Upper lobe of right lung (tissue), 1 donor: ENCODE data around the gene CDC42EP3. TPM values are rescaled to one million over a fixed set of nuclear protein-coding genes. Genes with fewer than 3 reads are reported as not detected.
A peak's percentile ranks its signal among the peaks of the same experiment; 100 is the strongest.

ENCODE experiments used
- ATAC-seq: fragments of 200-7000 bp; cut with Tn5 transposase; one replicate; pipeline ENCODE4 v1.9.1; 2020; ENCODE audit warnings: mild to moderate bottlenecking, moderate library complexity
- DNase-seq: peaks from one replicate; pipeline ENCODE4 v3.0.0-alpha.2; 2020
- H3K27ac ChIP-seq: fragments of 200-600 bp; one replicate; pipeline ENCODE4 v1.8.0; 2022
- H3K27me3 ChIP-seq: fragments of 200-600 bp; one replicate; pipeline ENCODE4 v1.8.0; 2022; ENCODE audit warnings: mild to moderate bottlenecking
- H3K36me3 ChIP-seq: fragments of 200-600 bp; one replicate; pipeline ENCODE4 v1.8.0; 2022
- H3K4me1 ChIP-seq: fragments of 200-600 bp; one replicate; pipeline ENCODE4 v1.8.0; 2022
- H3K4me3 ChIP-seq: fragments of 200-600 bp; one replicate; pipeline ENCODE4 v1.8.0; 2022; ENCODE audit warnings: mild to moderate bottlenecking
- H3K9me3 ChIP-seq: fragments of 200-600 bp; one replicate; pipeline ENCODE4 v1.8.0; 2022
- intact Hi-C: fragments of 100-400 bp; cut with DNase I; formaldehyde crosslinking; loops from one replicate; pipeline ENCODE4 v1.11.0; 2022
- total RNA-seq: library from RNA; stranded (reverse); fragmentation: NEBNext Ultra II Directional; extraction: Animal tissue kit (Norgen Biotek cat#: 25700); gene quantifications from one replicate; pipeline ENCODE4 v1.2.1, GENCODE V29; 2021
- TF ChIP-seq, protein P1 (sequence below): fragments of 200-600 bp; IDR thresholded peaks from one replicate; pipeline ENCODE4 v1.8.0; 2022; ENCODE audit warnings: antibody characterized with exemption
- donor health status: DM: no; HTN: yes; CAD: no; lungs with severe emphysema.

CDC42EP3 gene
- total RNA-seq, 1 donor from 2014 or later: 71.1 TPM

DNA sequence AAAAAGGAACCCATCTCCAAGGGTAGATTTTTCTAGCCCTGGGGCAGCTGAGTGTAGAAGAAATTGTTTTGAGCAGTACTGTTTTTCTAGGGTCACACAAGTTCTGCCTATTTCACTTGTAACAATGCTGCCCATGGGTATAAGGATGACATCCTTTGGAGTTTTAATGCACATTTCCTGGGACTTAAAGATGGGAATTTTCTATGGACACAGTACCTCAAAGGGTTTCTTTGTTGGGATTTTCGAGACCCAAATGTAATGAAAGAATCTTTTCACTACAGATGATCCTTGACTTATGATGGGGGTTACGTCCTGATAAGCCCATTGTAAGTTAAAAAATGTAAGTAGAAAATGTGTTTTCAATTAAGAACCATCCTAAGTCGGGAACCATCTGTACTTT lies 31.8 kb downstream of the CDC42EP3 start:
- H3K36me3 ChIP-seq: peaks cover 11% of the 10 kb centered on the region
- ATAC-seq: no peak
- no peak for DNase-seq
- H3K4me3 ChIP-seq: no peak overlapping the region
- no peaks in the 10 kb centered on the region for H3K9me3 ChIP-seq
- TF ChIP-seq, protein P1, sequence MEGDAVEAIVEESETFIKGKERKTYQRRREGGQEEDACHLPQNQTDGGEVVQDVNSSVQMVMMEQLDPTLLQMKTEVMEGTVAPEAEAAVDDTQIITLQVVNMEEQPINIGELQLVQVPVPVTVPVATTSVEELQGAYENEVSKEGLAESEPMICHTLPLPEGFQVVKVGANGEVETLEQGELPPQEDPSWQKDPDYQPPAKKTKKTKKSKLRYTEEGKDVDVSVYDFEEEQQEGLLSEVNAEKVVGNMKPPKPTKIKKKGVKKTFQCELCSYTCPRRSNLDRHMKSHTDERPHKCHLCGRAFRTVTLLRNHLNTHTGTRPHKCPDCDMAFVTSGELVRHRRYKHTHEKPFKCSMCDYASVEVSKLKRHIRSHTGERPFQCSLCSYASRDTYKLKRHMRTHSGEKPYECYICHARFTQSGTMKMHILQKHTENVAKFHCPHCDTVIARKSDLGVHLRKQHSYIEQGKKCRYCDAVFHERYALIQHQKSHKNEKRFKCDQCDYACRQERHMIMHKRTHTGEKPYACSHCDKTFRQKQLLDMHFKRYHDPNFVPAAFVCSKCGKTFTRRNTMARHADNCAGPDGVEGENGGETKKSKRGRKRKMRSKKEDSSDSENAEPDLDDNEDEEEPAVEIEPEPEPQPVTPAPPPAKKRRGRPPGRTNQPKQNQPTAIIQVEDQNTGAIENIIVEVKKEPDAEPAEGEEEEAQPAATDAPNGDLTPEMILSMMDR: no peak
- peaks cover 23% of the 10 kb centered on the region for H3K4me1 ChIP-seq
- H3K27ac ChIP-seq: no peak overlapping the region
- intact Hi-C loops: no loop called here
- H3K27me3 ChIP-seq: no peaks in the 10 kb centered on the region

DNA sequence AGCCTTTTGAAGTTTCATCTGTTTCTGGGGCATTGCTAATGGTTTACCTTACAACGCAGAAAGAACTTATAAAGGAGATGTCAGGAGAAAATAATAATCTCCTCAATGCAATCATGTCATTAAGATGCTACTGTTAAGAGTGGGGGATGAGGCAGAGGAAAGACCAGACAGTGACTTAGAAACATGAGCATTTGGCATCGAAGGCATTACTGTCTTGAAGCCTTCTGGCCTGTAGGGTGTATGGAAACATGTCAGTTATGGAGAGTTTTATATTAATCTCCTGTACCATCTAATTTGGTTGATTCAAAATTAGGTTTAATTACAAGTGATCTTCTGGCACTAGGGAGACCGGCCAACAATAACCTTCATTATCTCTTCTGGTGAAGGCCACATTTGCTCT lies 32.5 kb downstream of the CDC42EP3 start:
- intact Hi-C loops: no loop called here
- no peak overlapping the region for H3K4me3 ChIP-seq
- no peak overlapping the region for H3K27ac ChIP-seq
- TF ChIP-seq, protein P1: no peak
- ATAC-seq (no peak), DNase-seq (no peak)
- no peaks in the 10 kb centered on the region for H3K9me3 ChIP-seq
- H3K4me1 ChIP-seq: peaks cover 17% of the 10 kb centered on the region
- H3K27me3 ChIP-seq: no peaks in the 10 kb centered on the region
- peaks cover 4% of the 10 kb centered on the region for H3K36me3 ChIP-seq

DNA sequence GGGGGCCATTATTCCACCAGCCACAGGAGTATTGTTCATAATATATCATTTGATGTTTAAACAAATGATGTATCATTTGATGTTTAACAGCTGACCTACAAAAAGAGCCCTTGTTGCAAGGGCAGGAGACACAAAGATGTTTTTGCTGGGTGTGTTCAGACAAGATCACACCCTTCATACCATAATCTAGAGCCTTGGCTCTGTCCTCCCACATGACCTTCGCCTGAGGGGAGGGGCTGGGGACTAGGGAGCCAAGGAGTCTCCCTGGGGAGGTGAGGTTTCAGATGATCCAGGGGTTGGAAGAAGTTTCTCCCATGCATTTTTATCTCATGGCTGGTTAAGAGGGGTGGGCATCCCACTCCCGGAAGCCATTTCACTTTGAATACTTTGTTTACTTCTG lies 33.5 kb downstream of the CDC42EP3 start:
- peaks cover under 1% of the 10 kb centered on the region for H3K36me3 ChIP-seq
- DNase-seq (no peak), ATAC-seq (no peak)
- TF ChIP-seq, protein P1: no peak
- peaks cover 9% of the 10 kb centered on the region for H3K4me1 ChIP-seq
- no peaks in the 10 kb centered on the region for H3K9me3 ChIP-seq
- H3K27ac ChIP-seq: no peak overlapping the region
- intact Hi-C loops: no loop called here
- no peaks in the 10 kb centered on the region for H3K27me3 ChIP-seq
- no peak overlapping the region for H3K4me3 ChIP-seq

DNA sequence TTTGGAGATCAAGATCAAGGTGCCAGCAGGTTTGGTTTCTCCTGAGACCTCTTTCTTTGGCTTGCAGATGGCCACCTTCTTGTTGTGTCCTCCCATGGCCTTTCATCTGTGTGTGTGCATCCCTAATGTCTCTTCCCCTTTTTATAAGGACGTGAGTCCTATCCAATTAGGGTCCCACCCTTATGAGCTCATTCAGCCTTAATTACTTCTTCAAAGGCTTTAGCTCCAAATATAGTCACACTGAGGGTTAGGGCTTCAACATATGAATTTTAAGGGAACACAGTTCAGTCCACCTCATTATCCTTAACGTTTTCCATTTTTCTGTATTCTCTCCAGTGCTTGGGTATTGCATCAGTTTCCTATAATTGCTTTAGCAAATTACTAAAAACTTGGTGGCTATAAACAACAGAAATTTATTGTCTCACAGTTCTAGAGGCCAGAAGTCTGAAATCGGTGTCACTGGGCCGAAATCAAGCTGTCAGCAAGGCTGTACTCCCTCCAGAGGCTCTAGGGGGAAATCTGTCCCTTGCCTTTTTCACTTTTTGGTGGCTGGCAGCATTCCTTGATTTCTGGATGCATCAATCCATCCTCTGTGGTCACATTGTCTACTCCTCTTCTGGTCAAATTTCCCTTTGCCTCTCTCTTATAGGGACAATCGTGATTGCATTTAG lies 34.1 kb downstream of the CDC42EP3 start:
- intact Hi-C loops: no loop called here
- no peak for ATAC-seq

DNA sequence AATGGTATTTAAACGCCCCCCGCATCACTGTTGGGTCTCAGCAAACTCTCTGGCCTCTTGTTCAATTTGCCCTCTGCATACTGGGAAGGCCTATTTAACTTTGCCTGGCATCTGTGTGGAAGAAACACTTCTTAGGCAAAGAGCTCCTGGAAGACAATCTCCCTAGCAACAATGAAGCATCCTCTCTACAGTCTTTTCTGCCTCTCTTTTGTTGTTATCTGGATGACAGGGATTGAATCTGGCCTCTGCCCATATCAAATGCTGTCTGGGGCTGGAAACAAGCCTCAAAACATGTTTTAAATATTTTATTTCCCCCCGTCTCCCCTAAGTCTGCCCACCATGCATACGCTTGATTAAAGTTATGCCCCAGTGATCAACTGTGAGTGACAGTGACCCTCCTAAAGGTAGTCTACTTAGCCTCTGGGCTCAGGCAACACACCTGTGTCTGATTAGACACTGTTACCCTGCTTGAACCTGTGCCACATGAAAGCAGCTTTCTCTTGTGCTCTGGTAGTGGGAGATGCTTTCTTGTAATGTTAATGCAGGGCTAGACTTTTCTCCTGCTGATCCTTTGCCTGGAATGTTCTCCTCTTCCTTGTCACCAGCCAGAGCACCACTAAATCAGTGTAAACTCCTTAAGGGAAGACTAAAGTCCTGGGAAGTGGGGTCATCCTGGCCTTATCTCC lies 34.9 kb downstream of the CDC42EP3 start:
- no peak for ATAC-seq

More for the DNA sequence above, 34.1 kb downstream of the CDC42EP3 start:
- DNase-seq: no peak
- Histone ChIP-seq H3K4me1 (peaks cover 8% of the 10 kb centered on the region), H3K36me3 (no peaks in the 10 kb centered on the region), H3K9me3 (no peaks in the 10 kb centered on the region), H3K27me3 (no peaks in the 10 kb centered on the region), H3K4me3 (no peak overlapping the region), H3K27ac (no peak overlapping the region)
- TF ChIP-seq, protein P1: no peak

More for the DNA sequence above, 34.9 kb downstream of the CDC42EP3 start:
- Histone ChIP-seq H3K9me3 (no peaks in the 10 kb centered on the region), H3K27ac (peak overlapping the region; percentile 28), H3K4me3 (no peak overlapping the region), H3K4me1 (peaks cover 8% of the 10 kb centered on the region), H3K36me3 (no peaks in the 10 kb centered on the region), H3K27me3 (no peaks in the 10 kb centered on the region)
- intact Hi-C loops: no loop called here
- no peak for DNase-seq
- TF ChIP-seq, protein P1: no peak
